SU-DHL-6 (cell line): Measurements from ENCODE around the gene EXOC6B.

Source experiments
- H2AFZ ChIP-seq: fragments of 200-600 bp; sonication (generic); 2 replicates; pipeline ENCODE4 v1.6.1; 2014; ENCODE audit warnings: low read depth, mild to moderate bottlenecking, moderate library complexity, mixed read lengths, antibody characterized with exemption, low read length; ENCODE audit not compliant: severe bottlenecking
- H3F3A ChIP-seq: fragments of 200-600 bp; shearing (Covaris generic); 2 replicates; pipeline ENCODE4 v1.6.0; 2016; ENCODE audit warnings: antibody characterized with exemption, mild to moderate bottlenecking; ENCODE audit not compliant: insufficient read depth
- H3K27ac ChIP-seq: fragments of 200-600 bp; sonication (generic); 2 replicates; pipeline ENCODE4 v1.5.1; 2016; ENCODE audit warnings: low read depth, mild to moderate bottlenecking, low read length, moderate library complexity, mixed read lengths
- H3K27me3 ChIP-seq: fragments of 200-600 bp; sonication (generic), shearing (Covaris generic); 2 replicates; pipeline ENCODE4 v1.6.0; 2014; ENCODE audit warnings: mild to moderate bottlenecking, low read length
- H3K36me3 ChIP-seq: fragments of 200-600 bp; sonication (generic); 2 replicates; pipeline ENCODE4 v1.6.1; 2014; ENCODE audit warnings: mild to moderate bottlenecking, low read length, mixed read lengths
- H3K4me2 ChIP-seq: fragments of 300-600, 200-600 bp; shearing (Covaris generic), sonication (generic); 2 replicates; pipeline ENCODE4 v1.6.0; 2014; ENCODE audit warnings: low read length, low read depth, mild to moderate bottlenecking; ENCODE audit not compliant: poor library complexity, severe bottlenecking
- H3K4me3 ChIP-seq: fragments of 200-600 bp; sonication (generic); 2 replicates; pipeline ENCODE4 v1.5.1; 2014; ENCODE audit warnings: antibody characterized with exemption, low read length, mild to moderate bottlenecking, mixed read lengths; ENCODE audit not compliant: insufficient read depth, poor library complexity, severe bottlenecking
- H3K79me2 ChIP-seq: fragments of 200-600 bp; sonication (generic); 2 replicates; pipeline ENCODE4 v1.6.1; 2014; ENCODE audit warnings: mild to moderate bottlenecking, low read length, moderate library complexity; ENCODE audit not compliant: insufficient read depth
- H3K9ac ChIP-seq: fragments of 200-600 bp; sonication (generic); 2 replicates; pipeline ENCODE4 v1.7.0; 2014; ENCODE audit warnings: mild to moderate bottlenecking, low read length
- H3K9me2 ChIP-seq: fragments of 200-600 bp; sonication (generic); replicated peaks from 2 replicates; pipeline ENCODE4 v1.6.1; 2014; ENCODE audit warnings: low read length; ENCODE audit not compliant: insufficient read depth
- H3K9me3 ChIP-seq: fragments of 200-600 bp; sonication (generic); 2 replicates; pipeline ENCODE4 v1.6.1; 2014; ENCODE audit warnings: low read length, mixed read lengths; ENCODE audit not compliant: insufficient read depth
- H4K20me1 ChIP-seq: fragments of 200-600 bp; sonication (generic); 2 replicates; pipeline ENCODE4 v1.6.1; 2014; ENCODE audit warnings: low read depth, mild to moderate bottlenecking, antibody characterized with exemption, low read length, moderate library complexity, mixed read lengths
- CTCF ChIP-seq: fragments of 200-600 bp; sonication (generic); IDR thresholded peaks from one replicate; pipeline ENCODE4 v1.5.1; 2017; ENCODE audit warnings: antibody characterized with exemption, mild to moderate bottlenecking, low read length, moderate library complexity; ENCODE audit not compliant: insufficient read depth, poor library complexity, severe bottlenecking
- EZH2phosphoT487 ChIP-seq: fragments of 200-600 bp; sonication (generic), shearing (Covaris generic); conservative IDR thresholded peaks from 2 replicates; pipeline ENCODE4 v1.6.1; 2018; ENCODE audit warnings: mild to moderate bottlenecking, antibody characterized with exemption, low read length, moderate library complexity, mixed read lengths

EXOC6B gene

DNA sequence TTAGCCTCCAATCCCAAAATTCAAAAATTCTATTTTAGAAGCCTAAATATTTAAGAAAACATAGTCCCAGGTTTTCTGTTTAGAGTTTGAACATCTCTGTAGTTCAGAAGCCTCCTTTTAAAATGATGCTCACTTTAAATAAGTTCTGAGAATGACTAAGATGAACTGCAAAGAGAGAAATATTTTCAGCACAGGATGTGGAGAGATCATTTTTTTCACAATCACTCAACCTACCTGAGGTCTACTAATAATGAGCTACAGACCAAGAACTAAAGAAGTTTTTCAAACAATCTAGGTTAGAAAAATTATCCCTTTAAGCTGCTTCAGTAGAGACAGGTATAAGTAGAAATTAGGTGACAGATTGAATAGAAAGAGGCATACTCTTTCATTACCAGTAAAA lies 493.1 kb downstream of the EXOC6B start:
- Histone ChIP-seq H3K9me2 (no peaks in the 10 kb centered on the region), H4K20me1 (no peaks in the 10 kb centered on the region), H3K79me2 (no peaks in the 10 kb centered on the region), H3K4me3 (no peak overlapping the region), H3K27me3 (no peaks in the 10 kb centered on the region), H2AFZ (no peak overlapping the region), H3K9me3 (no peaks in the 10 kb centered on the region), H3K36me3 (no peaks in the 10 kb centered on the region), H3K9ac (no peak overlapping the region), H3F3A (no peaks in the 10 kb centered on the region), H3K27ac (no peak overlapping the region), H3K4me2 (no peak overlapping the region)
- TF ChIP-seq CTCF (no peak), EZH2phosphoT487 (no peak)

DNA sequence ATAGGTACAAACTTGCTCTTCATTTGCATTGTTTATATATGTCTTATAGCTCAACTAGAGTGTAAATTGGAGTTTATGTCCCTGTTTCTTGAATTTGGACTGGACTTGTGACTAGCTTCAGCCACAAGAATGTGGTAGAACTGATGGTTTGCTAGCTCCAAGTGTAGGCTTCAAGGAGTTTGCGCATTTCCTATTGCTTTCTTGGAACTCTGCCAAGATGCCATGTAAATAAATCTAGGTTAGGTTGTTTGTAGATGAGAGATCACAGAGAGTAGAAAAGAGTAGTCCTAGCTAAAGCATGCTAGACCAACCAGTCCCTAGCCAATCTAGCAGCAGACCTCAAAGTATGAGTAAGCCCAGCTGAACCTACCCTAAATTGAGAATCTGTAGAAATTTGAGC lies 495.2 kb downstream of the EXOC6B start:
- no peak overlapping the region for H2AFZ ChIP-seq
- no peaks in the 10 kb centered on the region for H3F3A ChIP-seq
- no peaks in the 10 kb centered on the region for H4K20me1 ChIP-seq
- no peak overlapping the region for H3K9ac ChIP-seq
- no peaks in the 10 kb centered on the region for H3K36me3 ChIP-seq
- no peak for TF ChIP-seq CTCF
- TF ChIP-seq EZH2phosphoT487: no peak
- no peak overlapping the region for H3K4me2 ChIP-seq
- no peaks in the 10 kb centered on the region for H3K79me2 ChIP-seq
- no peaks in the 10 kb centered on the region for H3K9me3 ChIP-seq
- no peak overlapping the region for H3K4me3 ChIP-seq
- H3K27me3 ChIP-seq: no peaks in the 10 kb centered on the region
- H3K9me2 ChIP-seq: no peaks in the 10 kb centered on the region
- H3K27ac ChIP-seq: no peak overlapping the region

DNA sequence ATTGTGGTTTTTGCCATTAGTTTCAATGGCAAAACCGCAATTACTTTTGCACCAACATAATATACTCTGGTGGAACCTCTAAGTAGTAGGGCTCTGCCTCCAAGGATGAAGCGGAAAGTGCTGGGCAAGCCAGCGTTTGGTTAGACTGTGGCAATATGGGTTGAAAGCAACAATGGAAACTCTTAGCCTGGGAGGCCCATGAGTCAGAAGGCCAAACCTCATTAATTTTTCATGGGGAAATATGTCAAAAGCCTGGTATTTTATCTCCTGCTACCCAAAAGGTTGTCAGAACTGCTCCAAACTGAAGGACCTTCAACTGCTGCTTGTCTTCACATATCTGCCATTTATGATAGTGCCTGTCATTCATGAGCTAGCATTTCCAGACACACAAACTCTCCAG lies 499.1 kb downstream of the EXOC6B start:
- no peak overlapping the region for H3K4me3 ChIP-seq
- no peak overlapping the region for H3K9ac ChIP-seq
- H2AFZ ChIP-seq: no peak overlapping the region
- H3K79me2 ChIP-seq: no peaks in the 10 kb centered on the region
- H4K20me1 ChIP-seq: no peaks in the 10 kb centered on the region
- H3K27ac ChIP-seq: no peak overlapping the region
- no peaks in the 10 kb centered on the region for H3K9me3 ChIP-seq
- H3K27me3 ChIP-seq: no peaks in the 10 kb centered on the region
- H3F3A ChIP-seq: no peaks in the 10 kb centered on the region
- H3K36me3 ChIP-seq: no peaks in the 10 kb centered on the region
- no peak overlapping the region for H3K4me2 ChIP-seq
- H3K9me2 ChIP-seq: no peaks in the 10 kb centered on the region
- no peak for TF ChIP-seq EZH2phosphoT487
- no peak for TF ChIP-seq CTCF
